ENCODE results near the gene OR52K1.

OR52K1 gene

GRCh38 chr11:4453118-4453517 is 29.3 kb upstream of the OR52K1 start:
- no peaks in the 10 kb centered on the region for H3F3A ChIP-seq (ENCODE audit: insufficient read depth)
- H3K9me3 ChIP-seq (ENCODE audit: insufficient read depth, low read length) = no peaks in the 10 kb centered on the region
- H3K4me3 ChIP-seq (ENCODE audit: insufficient read depth, low read length, poor library complexity, severe bottlenecking) = no peak overlapping the region
- H3K79me2 ChIP-seq (ENCODE audit: insufficient read depth, low read length) = no peaks in the 10 kb centered on the region
- no peaks in the 10 kb centered on the region for H3K36me3 ChIP-seq (ENCODE audit: low read length)
- H3K9me2 ChIP-seq (replicated peaks; ENCODE audit: insufficient read depth, low read length) = no peaks in the 10 kb centered on the region
- no peaks in the 10 kb centered on the region for H3K27me3 ChIP-seq (ENCODE audit: low read length)
- no peaks in the 10 kb centered on the region for H4K20me1 ChIP-seq (ENCODE audit: low read depth, low read length)
- H2AFZ ChIP-seq (ENCODE audit: low read depth, low read length, severe bottlenecking) = no peak overlapping the region
- no peak for TF ChIP-seq EZH2phosphoT487 (conservative IDR thresholded peaks at IDR 0.05; ENCODE audit: low read length)
- no peak for TF ChIP-seq CTCF (IDR thresholded peaks at IDR 0.05; ENCODE audit: insufficient read depth, low read length, poor library complexity, severe bottlenecking)
- H3K4me2 ChIP-seq (ENCODE audit: low read depth, low read length, poor library complexity, severe bottlenecking) = no peak overlapping the region
- H3K27ac ChIP-seq (ENCODE audit: low read depth, low read length) = no peak overlapping the region
- no peak overlapping the region for H3K9ac ChIP-seq (ENCODE audit: low read length)

- Histone ChIP-seq H3K27me3 (ENCODE audit: low read length) (no peaks in the 10 kb centered on the region), H3K36me3 (ENCODE audit: low read length) (no peaks in the 10 kb centered on the region), H3K4me2 (ENCODE audit: low read depth, low read length, poor library complexity, severe bottlenecking) (no peak overlapping the region), H3K4me3 (ENCODE audit: insufficient read depth, low read length, poor library complexity, severe bottlenecking) (no peak overlapping the region), H4K20me1 (ENCODE audit: low read depth, low read length) (no peaks in the 10 kb centered on the region), H3K79me2 (ENCODE audit: insufficient read depth, low read length) (no peaks in the 10 kb centered on the region), H3K9me2 (replicated peaks; ENCODE audit: insufficient read depth, low read length) (no peaks in the 10 kb centered on the region), H3F3A (ENCODE audit: insufficient read depth) (no peaks in the 10 kb centered on the region), H2AFZ (ENCODE audit: low read depth, low read length, severe bottlenecking) (no peak overlapping the region), H3K9ac (ENCODE audit: low read length) (no peak overlapping the region), H3K9me3 (ENCODE audit: insufficient read depth, low read length) (no peaks in the 10 kb centered on the region), H3K27ac (ENCODE audit: low read depth, low read length) (no peak overlapping the region)
- no peak for TF ChIP-seq EZH2phosphoT487 (conservative IDR thresholded peaks at IDR 0.05; ENCODE audit: low read length)
- no peak for TF ChIP-seq CTCF (IDR thresholded peaks at IDR 0.05; ENCODE audit: insufficient read depth, low read length, poor library complexity, severe bottlenecking)
These were observed 28.4 kb upstream of the OR52K1 start for GRCh38 chr11:4454021-4454420.

GRCh38 chr11:4455419-4455818 is 27.0 kb upstream of the OR52K1 start:
- Histone ChIP-seq H3K36me3 (ENCODE audit: low read length) (no peaks in the 10 kb centered on the region), H4K20me1 (ENCODE audit: low read depth, low read length) (no peaks in the 10 kb centered on the region), H3F3A (ENCODE audit: insufficient read depth) (no peaks in the 10 kb centered on the region), H3K9ac (ENCODE audit: low read length) (no peak overlapping the region), H3K4me2 (ENCODE audit: low read depth, low read length, poor library complexity, severe bottlenecking) (no peak overlapping the region), H3K79me2 (ENCODE audit: insufficient read depth, low read length) (no peaks in the 10 kb centered on the region), H3K27ac (ENCODE audit: low read depth, low read length) (no peak overlapping the region), H3K9me2 (replicated peaks; ENCODE audit: insufficient read depth, low read length) (no peaks in the 10 kb centered on the region), H2AFZ (ENCODE audit: low read depth, low read length, severe bottlenecking) (no peak overlapping the region), H3K27me3 (ENCODE audit: low read length) (no peaks in the 10 kb centered on the region), H3K4me3 (ENCODE audit: insufficient read depth, low read length, poor library complexity, severe bottlenecking) (no peak overlapping the region), H3K9me3 (ENCODE audit: insufficient read depth, low read length) (no peaks in the 10 kb centered on the region)
- TF ChIP-seq EZH2phosphoT487 (conservative IDR thresholded peaks at IDR 0.05; ENCODE audit: low read length) (no peak), CTCF (IDR thresholded peaks at IDR 0.05; ENCODE audit: insufficient read depth, low read length, poor library complexity, severe bottlenecking) (no peak)
